ENCODE data around the gene PAK3. TPM values are rescaled to one million over a fixed set of nuclear protein-coding genes. Genes with fewer than 3 reads are reported as not detected.

Gene PAK3
- total RNA-seq, 1 donor from 2014 or later: 12.5 TPM

DNA sequence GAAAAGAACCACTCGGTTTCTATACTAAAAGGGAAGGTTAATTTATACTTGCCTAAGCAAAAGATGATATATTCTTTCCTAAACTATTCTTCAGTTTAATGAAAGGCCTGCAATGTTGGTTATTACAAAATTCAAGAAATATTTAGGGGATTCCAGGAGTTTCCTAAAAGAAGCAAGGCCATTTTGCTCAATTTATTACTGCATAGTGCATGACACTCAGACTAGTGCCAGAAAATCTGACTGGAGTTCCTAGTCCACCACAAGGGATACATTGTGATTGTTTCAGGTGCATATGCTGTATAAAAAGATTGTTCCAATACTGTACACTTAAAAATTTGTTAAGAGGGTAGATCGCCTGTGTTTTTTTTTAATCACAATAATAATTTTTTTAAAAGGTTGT lies 95.6 kb downstream of the PAK3 start:
- H3K4me1 Mint-ChIP-seq: no peaks in the 10 kb centered on the region
- no peaks in the 10 kb centered on the region for H4K20me1 ChIP-seq (ENCODE audit: low read depth)
- no peaks in the 10 kb centered on the region for H3K79me2 ChIP-seq (ENCODE audit: low read depth)
- no peak overlapping the region for H3K4me2 ChIP-seq
- H3K4me3 Mint-ChIP-seq: no peak overlapping the region
- H3K9ac ChIP-seq: no peak overlapping the region
- DNase-seq (ENCODE audit: low spot score): no peak
- H3K4me1 ChIP-seq: peaks cover 22% of the 10 kb centered on the region
- no peaks in the 10 kb centered on the region for H3K36me3 ChIP-seq
- no peaks in the 10 kb centered on the region for H3K9me3 ChIP-seq (ENCODE audit: low read depth)
- no peak overlapping the region for H2AFZ ChIP-seq (replicated peaks)
- no peak for TF ChIP-seq CTCF (IDR thresholded peaks at IDR 0.05)
- TF ChIP-seq EZH2phosphoT487 (IDR thresholded peaks at IDR 0.05): no peak
- TF ChIP-seq EZH2 (IDR thresholded peaks at IDR 0.05): no peak
- peak overlapping the region; percentile 13 for H3K27ac ChIP-seq
- H3F3A ChIP-seq (ENCODE audit: low read depth): no peaks in the 10 kb centered on the region
- H3K27me3 Mint-ChIP-seq (ENCODE audit: insufficient read depth, low read depth): peaks cover 2% of the 10 kb centered on the region
- no peak overlapping the region for H3K4me3 ChIP-seq
- no peaks in the 10 kb centered on the region for H3K27me3 ChIP-seq
- no peak overlapping the region for H3K27ac Mint-ChIP-seq
- H3K36me3 Mint-ChIP-seq: peaks cover 15% of the 10 kb centered on the region
- H3K9me3 Mint-ChIP-seq: no peaks in the 10 kb centered on the region

- Histone ChIP-seq H3K4me1 (peaks cover 44% of the 10 kb centered on the region), H3K9me3 (ENCODE audit: low read depth) (no peaks in the 10 kb centered on the region), H2AFZ (replicated peaks) (no peak overlapping the region), H3K9ac (no peak overlapping the region), H3K4me2 (no peak overlapping the region), H3F3A (ENCODE audit: low read depth) (peaks cover 15% of the 10 kb centered on the region), H3K36me3 (peaks cover 6% of the 10 kb centered on the region), H3K27me3 (no peaks in the 10 kb centered on the region), H3K4me3 (no peak overlapping the region), H3K79me2 (ENCODE audit: low read depth) (no peaks in the 10 kb centered on the region), H3K27ac (peak overlapping the region; percentile 92), H4K20me1 (ENCODE audit: low read depth) (no peaks in the 10 kb centered on the region)
- Mint-ChIP-seq H3K27ac (no peak overlapping the region), H3K27me3 (ENCODE audit: insufficient read depth, low read depth) (peaks cover 4% of the 10 kb centered on the region), H3K4me3 (no peak overlapping the region), H3K9me3 (no peaks in the 10 kb centered on the region), H3K36me3 (peaks cover 34% of the 10 kb centered on the region), H3K4me1 (peaks cover 11% of the 10 kb centered on the region)
- TF ChIP-seq EZH2 (IDR thresholded peaks at IDR 0.05): no peak
- no peak for TF ChIP-seq EZH2phosphoT487 (IDR thresholded peaks at IDR 0.05)
- TF ChIP-seq CTCF (IDR thresholded peaks at IDR 0.05): no peak
- DNase-seq (ENCODE audit: low spot score): no peak
Observed at GRCh38 chrX:111199505-111199904, 103.5 kb downstream of the PAK3 start.

GRCh38 chrX:111200327-111200726 lies 104.3 kb downstream of the PAK3 start:
- H3K27ac Mint-ChIP-seq: no peak overlapping the region
- TF ChIP-seq EZH2phosphoT487 (IDR thresholded peaks at IDR 0.05): no peak
- no peak for TF ChIP-seq CTCF (IDR thresholded peaks at IDR 0.05)
- no peak for TF ChIP-seq EZH2 (IDR thresholded peaks at IDR 0.05)
- Histone ChIP-seq H3K9ac (no peak overlapping the region), H3F3A (ENCODE audit: low read depth) (peaks cover 15% of the 10 kb centered on the region), H3K79me2 (ENCODE audit: low read depth) (no peaks in the 10 kb centered on the region), H3K4me1 (peaks cover 41% of the 10 kb centered on the region), H3K4me3 (no peak overlapping the region), H3K27me3 (no peaks in the 10 kb centered on the region), H3K9me3 (ENCODE audit: low read depth) (no peaks in the 10 kb centered on the region), H3K4me2 (peak overlapping the region; percentile 65), H3K36me3 (peaks cover 6% of the 10 kb centered on the region), H4K20me1 (ENCODE audit: low read depth) (no peaks in the 10 kb centered on the region), H2AFZ (replicated peaks) (no peak overlapping the region), H3K27ac (peak overlapping the region; percentile 92)
- no peaks in the 10 kb centered on the region for H3K9me3 Mint-ChIP-seq
- peaks cover 2% of the 10 kb centered on the region for H3K27me3 Mint-ChIP-seq (ENCODE audit: insufficient read depth, low read depth)
- H3K4me3 Mint-ChIP-seq: no peak overlapping the region
- peak; percentile 55 for DNase-seq (ENCODE audit: low spot score)
- peaks cover 36% of the 10 kb centered on the region for H3K36me3 Mint-ChIP-seq
- H3K4me1 Mint-ChIP-seq: peaks cover 11% of the 10 kb centered on the region
